EL (cell line): ENCODE data around the gene NLK.
A peak's percentile ranks its signal among the peaks of the same experiment; 100 is the strongest.
"Not testable (repeated sequence)": the region's sequence is repeated elsewhere in the genome, so short reads cannot be mapped to it uniquely, and the experiment has no call there.

Source experiments
- DNase-seq: peaks from one replicate; pipeline ENCODE4 v3.0.0-alpha.2; 2016

NLK gene

GRCh38 chr17:28166478-28166877 is 124.0 kb downstream of the NLK start:
- DNase-seq, result no peak

- DNase-seq, result no peak
Measured at GRCh38 chr17:28169621-28170349, 127.3 kb downstream of the NLK start.

DNA sequence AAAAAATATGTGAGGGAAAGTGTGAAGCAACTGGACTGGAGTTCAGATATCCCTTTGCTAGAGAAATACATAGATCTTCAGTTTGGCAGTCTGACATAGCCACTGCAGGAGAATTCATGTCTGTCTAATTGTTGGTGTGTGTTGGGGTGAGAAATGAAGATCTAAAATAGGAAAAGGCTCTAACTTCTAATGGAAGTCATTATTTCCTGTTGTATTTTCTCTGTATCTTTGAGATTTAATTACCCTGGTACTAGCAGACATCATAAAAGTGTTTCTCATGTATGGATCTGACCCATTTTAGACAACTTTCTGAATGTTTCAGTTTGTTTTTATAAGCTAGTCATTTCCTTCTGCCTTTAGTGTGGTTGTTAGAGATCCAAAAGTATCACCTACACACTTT is 128.3 kb downstream of the NLK start:
- peak; percentile 27 for DNase-seq

GRCh38 chr17:28173031-28173561 is 130.6 kb downstream of the NLK start:
- no peak for DNase-seq

GRCh38 chr17:28173801-28174200 is 131.3 kb downstream of the NLK start:
- DNase-seq, result no peak

GRCh38 chr17:28174352-28175046 is 132.0 kb downstream of the NLK start:
- peak; percentile 24 for DNase-seq

- peak; percentile 32 for DNase-seq
Measured at GRCh38 chr17:28177351-28177750, 134.9 kb downstream of the NLK start.

DNA sequence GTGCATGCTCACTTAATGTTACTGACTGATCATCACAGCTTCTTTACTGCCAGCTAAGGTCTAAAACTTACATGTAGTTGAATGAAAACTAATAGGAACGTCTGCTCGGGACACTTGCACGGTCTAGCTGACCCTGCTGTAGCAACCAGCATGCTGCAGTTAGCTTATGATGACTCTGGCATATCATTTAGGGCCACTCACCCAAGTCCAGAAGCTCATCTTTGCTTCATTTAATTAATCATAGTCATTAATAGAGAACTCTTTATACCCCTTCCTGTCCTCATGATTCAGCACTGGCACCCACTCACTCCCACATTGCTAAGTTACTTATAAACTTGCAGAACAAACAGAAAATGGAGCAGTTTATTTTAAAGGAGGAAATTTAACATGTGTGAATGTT is 136.3 kb downstream of the NLK start:
- no peak for DNase-seq

GRCh38 chr17:28180449-28180848 is 138.0 kb downstream of the NLK start:
- DNase-seq, result peak; percentile 52

DNA sequence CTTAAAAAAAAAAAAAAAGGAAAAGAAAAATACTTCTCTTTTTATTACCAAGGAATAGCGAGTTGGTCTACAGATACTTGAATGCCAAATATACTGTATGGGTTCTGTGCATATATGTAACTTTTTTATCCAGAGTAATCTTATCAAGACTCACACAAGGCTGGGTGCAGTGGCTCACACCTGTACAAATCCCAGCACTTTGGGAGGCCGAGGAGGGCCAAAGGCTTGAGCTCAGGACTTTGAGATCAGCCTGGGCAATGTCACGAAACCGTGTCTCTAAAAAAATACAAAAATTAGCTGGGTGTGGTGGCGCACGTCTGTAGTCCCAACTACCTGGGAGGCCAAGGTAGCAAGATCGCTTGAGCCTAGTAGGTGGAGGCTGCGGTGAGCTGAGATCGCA is 139.1 kb downstream of the NLK start:
- DNase-seq, result no peak

DNA sequence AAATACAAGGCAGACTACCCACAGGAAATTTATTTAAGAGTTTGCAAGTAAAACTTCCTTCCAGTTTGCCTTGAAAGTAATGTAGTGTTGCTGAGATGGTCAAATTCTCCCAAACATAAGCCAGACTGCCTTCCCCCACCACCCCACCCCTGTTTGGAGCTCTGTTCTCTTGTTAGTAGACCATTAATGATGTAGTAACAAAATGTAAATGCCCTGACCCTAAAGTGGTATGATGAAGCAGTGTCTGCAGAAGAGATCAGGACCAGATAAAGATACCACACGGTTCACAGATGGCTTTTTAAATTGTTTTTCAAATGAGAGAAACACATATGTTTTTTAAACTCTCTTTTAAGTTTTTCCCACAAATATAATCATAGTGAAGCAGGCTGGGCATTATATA is 140.1 kb downstream of the NLK start:
- no peak for DNase-seq

DNA sequence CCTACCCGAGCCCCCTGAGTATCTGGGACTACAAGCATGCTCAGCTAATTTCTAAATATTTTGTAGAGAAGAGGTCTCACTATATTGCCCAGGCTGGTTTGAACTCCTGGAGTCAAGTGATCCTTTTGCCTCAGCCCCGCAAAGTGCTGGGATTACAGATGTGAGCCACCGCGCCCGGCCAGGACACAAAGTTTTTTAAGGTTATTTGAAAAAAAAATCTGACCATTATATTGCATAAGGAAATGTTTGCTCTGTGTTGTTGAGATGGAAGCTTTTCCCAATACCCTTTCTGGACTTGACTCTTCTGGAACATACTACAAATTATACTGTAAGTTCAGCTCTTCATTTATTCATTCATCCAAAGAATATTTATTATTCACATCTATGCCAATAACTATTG is 143.2 kb downstream of the NLK start:
- DNase-seq, result no peak

- DNase-seq, result not testable (repeated sequence)
Measured at GRCh38 chr17:28186472-28186871, 144.0 kb downstream of the NLK start.

- DNase-seq, result no peak
Measured at GRCh38 chr17:28187931-28188330, 145.5 kb downstream of the NLK start.

GRCh38 chr17:28188841-28189263 is 146.4 kb downstream of the NLK start:
- no peak for DNase-seq

- DNase-seq, result no peak
Measured at GRCh38 chr17:28189667-28190066, 147.2 kb downstream of the NLK start.

DNA sequence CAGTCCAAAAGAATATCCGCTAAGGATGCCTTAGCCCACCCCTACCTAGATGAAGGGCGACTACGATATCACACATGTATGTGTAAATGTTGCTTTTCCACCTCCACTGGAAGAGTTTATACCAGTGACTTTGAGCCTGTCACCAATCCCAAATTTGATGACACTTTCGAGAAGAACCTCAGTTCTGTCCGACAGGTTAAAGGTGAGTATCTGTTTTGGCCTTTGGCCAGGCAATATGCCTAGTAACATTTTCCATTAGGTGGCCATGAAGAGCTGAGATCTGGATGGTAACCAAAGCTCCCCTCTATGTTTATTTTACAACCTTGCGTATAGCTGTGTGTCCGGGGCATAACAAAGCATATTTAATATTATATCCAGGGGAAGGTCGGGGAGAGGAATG is 148.5 kb downstream of the NLK start:
- DNase-seq, result no peak

- DNase-seq, result no peak
Measured at GRCh38 chr17:28193241-28193640, 150.8 kb downstream of the NLK start.

DNA sequence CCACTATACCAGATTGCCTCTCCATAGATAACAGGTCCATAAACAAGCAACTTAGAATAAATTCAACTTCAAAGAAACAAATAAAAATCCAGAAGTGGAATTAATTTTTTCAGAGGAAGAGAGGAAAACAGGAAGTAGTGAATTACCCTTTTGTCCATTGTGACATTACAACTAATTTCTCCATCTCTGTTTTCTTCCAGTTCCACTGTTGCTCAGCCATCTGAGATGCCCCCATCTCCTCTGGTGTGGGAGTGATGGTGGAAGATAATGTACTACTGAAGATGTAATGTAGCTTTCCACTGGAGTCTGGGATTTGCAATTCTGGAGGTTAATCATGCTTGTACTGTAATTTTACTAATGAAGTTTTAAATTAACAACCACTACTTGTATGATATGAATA is 151.9 kb downstream of the NLK start:
- DNase-seq, result no peak

- DNase-seq, result no peak
Measured at GRCh38 chr17:28196636-28197035, 154.2 kb downstream of the NLK start.

GRCh38 chr17:28199115-28199514 is 156.6 kb downstream of the NLK start:
- DNase-seq, result no peak

GRCh38 chr17:28199728-28200127 is 157.3 kb downstream of the NLK start:
- no peak for DNase-seq

DNA sequence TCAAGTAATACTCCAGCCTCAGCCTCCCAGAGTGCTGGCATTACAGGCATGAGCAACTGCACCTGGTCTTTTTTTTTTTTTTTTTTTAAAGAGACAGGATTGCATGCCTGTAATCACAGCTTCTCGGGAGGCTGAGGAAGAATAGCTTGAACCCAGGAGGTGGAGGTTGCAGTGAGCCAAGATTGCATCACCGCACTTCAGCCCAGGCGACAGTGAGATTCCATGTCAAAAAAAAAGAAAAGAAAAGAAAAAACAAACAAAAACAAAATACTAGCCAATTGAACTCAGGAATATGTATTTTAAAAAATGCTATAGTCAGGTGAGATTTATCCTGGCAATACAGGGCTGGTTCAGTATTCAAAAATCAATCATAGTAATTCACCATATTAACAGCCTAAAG is 158.8 kb downstream of the NLK start:
- DNase-seq, result no peak

DNA sequence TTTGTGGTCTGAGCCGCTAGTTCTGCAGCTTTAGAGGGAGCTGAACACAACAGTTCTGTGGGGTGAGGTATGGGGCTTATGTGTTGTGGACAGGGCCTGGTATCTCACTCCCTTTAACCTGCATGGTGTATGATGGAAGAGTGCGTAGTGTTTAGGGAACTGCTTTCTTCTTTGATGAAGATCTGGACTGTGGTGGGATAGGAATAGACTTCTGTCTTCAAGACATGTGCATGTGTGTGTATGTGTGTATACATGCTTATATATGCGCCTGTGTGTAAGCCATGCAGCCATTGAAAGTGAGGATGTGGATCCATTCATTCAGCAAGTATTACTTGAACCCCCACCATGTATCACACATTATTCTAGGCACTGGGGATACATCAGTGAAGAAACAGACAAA is 161.8 kb downstream of the NLK start:
- no peak for DNase-seq
